ENCODE measurements around the gene TOPAZ1.
A peak's percentile ranks its signal among the peaks of the same experiment; 100 is the strongest.

The TOPAZ1 gene

GRCh38 chr3:44241706-44242105 lies at the start of gene TOPAZ1:
Gene TOPAZ1 (plus strand): TSS chr3:44241886. CDS start chr3:44242054, 168 bp downstream.
- no peak for FAIRE-seq

DNA sequence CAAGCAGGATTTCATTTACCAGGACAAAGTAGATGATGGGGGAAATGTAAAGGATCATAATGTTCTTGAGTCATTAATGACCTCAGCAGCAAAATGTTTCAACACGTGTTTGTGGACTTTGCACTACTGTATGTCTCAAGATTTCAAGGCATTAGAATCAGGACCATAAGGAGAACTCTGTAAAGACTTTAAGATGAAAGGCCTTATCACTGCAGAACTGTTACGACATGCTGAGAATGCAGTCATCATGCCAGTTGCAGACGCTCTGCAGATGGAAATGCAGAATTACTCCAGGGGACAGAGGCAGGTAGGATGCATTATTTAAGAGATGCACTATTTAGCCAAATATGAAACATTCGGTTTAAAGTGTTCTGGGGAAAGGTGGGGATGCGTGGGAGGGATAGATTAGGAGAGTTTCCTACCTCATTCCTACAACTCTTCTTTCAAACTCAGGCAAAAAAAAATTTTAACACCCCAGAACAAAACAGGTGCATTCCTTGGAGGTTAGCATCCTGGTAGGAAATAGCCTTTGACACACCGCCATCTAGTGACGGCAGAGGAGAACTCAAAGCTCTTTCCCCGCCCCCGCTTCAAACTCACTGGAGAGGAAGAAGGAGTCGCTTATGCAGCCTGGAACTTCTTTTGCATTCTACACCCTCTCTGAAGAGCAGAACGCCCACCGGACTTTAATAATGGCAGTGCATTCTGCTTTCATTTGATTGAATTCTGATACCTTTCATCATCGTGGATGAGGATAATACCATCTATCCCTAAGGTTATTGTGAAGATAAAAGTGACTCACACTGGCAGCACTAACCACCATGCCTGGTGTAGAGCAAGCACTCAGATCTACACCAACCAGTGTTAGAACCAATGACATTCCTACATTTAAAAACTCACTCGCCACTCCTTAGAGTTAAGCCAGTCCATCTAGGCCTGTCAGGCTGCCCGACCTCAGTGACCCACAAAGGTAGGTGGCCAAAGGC lies 43.1 kb upstream of the TOPAZ1 start:
- peak; percentile 75 for FAIRE-seq

GRCh38 chr3:44206261-44206660 lies 35.4 kb upstream of the TOPAZ1 start:
- no peak for FAIRE-seq

DNA sequence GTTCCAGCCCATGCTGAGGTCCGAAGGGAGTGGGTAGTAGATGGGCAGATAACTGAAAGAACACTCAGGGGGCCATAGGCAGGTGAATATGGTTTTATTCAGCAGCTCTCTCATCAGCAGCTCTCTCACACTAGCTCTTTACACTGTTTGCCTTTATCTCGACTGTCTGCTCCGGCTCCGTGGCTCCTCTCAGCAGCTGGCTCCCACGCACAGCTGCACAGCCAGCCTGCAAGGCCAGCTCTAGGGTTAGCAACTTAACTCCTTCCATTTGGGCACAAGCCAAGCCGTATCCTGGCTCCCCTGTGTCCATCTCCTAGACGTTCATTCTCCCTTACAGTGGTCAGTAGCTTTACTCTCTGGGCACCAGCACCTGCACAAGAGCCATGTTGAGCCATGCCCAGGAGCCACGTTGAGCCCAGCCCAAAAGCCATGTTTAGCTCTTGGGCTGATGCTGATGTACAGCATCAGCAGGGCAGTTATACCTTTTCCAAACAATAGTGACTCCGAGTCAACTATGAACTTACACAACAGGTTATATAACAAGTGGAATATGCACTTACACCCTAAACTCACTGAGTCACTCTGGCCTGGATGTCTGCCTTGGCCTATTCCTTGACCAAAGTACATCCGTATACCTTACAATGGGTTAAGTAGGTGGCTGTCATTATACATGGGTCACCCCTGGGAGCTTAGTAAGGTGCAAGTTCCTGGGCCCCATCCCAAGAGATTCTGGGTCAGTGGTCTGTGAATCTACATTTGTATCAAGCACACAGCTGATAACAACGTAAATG lies 34.6 kb upstream of the TOPAZ1 start:
- no peak for FAIRE-seq

- no peak for FAIRE-seq
Observed at GRCh38 chr3:44208086-44208485, 33.6 kb upstream of the TOPAZ1 start.

DNA sequence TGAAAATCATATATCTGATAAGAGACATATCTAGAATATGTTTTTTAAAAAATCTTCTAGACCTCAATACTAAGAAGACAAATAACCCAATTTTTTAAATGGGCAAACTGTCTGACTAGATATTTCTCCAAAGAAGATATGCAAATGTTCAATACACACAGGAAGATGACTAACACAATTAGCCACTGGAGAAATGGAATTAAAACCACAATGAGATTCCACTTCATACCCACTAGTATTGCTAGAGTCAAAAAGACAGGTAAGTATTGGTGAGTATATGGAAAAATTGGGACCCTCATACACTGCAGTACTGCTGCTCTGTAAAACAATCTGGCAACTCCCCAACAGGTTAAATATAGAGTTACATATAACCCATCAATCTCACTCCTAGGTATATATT lies 33.1 kb upstream of the TOPAZ1 start:
- no peak for FAIRE-seq

DNA sequence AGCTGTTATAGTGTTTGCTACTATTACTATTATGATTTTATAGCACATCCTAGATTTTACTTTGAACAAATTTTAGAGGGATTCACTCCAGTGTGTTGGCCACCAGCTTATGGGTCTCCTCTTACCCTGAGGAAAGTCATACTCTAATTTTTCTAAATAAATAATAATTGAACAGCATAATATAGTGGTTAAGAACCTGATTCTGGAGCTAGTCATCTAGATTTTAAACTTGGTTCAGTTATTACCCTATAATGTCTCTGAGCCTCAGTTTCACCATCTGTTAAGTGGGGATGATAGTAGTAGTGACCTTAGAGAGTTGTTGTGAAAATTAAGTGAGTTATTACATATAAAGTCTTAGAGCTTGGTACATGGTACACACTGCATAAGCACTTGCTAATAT lies 30.7 kb upstream of the TOPAZ1 start:
- no peak for FAIRE-seq

DNA sequence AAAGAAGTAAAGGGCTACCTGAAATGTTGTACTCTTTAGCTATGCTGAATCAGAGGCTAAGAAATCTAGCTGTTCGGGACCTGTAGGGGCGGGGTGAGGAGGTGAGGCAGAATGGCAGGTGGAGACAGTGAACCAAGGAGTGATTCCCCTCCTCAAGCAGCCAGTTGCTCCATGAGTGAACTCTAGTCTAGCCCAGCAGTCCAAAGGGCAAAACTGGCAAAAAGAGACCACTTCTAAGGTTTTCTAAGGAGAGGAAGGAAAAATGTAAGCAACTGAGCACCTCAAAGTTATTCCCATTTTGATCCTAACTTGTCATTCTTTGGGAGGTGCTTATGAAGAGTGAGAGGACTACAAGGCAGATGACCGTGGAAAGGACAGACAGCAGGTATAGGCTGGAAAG lies 19.3 kb upstream of the TOPAZ1 start:
- no peak for FAIRE-seq

- FAIRE-seq = no peak
Observed at GRCh38 chr3:44223299-44223698, 18.4 kb upstream of the TOPAZ1 start.

DNA sequence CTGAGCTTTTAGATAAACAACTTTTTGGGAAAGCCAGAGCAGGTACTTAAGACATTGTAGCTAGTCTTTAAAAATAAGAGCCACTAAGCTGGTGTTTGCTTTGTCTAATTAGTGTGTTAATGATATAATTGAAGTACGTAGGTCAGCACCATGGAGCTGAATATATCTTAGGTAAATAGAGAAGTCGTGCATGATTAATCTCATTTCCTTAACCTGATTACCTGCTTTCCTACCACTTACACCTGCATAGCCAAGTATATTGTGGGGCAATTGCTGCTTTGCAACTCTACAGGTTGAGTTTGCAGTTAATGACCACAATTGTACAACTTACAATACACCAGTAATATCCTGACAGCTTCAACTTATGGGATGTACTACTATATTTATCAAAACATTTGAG lies 17.6 kb upstream of the TOPAZ1 start:
- no peak for FAIRE-seq

- no peak for FAIRE-seq
Observed at GRCh38 chr3:44226573-44226972, 15.1 kb upstream of the TOPAZ1 start.

GRCh38 chr3:44227632-44228031 lies 14.1 kb upstream of the TOPAZ1 start:
- no peak for FAIRE-seq

GRCh38 chr3:44228900-44229299 lies 12.8 kb upstream of the TOPAZ1 start:
- no peak for FAIRE-seq

DNA sequence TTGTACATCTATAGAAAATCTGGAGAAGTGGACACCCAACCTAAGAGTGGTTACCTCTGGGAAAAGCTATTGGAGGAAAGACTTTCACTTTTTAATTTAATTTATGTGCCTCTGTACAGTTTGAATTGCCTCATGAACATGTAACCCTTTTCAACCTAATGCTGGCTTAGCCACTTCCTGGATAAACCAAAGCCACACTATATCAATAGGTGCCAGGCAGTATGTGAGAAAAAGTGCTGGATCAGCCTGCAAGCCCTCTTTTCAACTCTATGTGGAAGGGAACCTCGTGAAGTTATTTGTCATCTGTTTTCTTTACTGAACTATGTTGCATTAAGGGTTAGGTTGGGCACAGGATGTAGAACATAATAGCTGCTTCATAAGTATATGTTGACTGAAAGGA lies 9.3 kb upstream of the TOPAZ1 start:
- no peak for FAIRE-seq

DNA sequence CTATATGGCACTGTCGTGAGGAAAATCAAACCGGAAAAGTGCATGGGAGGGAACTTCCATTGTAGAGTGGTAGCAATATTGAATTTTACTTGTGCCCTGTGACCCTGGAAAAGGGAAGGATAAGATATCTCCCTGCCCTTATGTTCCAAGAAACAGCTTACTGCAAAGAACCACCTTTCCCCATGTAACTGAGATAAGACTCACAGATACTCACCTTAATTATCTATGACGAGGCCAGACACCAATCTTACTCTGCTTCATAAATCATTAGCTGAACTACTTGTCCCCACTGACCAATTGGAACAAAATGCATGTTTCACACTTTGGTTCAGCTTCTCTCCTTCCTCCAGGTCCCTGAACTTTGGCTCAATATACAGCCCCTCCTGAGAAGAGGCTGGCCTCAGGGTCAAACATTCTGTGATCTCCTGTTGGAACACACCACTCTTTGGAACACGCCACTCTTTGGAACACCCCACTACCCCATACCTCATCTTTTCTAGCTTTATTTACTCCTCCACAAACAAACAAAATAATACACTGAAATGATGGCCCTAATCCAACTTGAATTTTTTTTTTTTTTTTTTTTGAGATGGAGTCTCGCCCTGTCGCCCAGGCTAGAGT lies 6.9 kb upstream of the TOPAZ1 start:
- FAIRE-seq = no peak

DNA sequence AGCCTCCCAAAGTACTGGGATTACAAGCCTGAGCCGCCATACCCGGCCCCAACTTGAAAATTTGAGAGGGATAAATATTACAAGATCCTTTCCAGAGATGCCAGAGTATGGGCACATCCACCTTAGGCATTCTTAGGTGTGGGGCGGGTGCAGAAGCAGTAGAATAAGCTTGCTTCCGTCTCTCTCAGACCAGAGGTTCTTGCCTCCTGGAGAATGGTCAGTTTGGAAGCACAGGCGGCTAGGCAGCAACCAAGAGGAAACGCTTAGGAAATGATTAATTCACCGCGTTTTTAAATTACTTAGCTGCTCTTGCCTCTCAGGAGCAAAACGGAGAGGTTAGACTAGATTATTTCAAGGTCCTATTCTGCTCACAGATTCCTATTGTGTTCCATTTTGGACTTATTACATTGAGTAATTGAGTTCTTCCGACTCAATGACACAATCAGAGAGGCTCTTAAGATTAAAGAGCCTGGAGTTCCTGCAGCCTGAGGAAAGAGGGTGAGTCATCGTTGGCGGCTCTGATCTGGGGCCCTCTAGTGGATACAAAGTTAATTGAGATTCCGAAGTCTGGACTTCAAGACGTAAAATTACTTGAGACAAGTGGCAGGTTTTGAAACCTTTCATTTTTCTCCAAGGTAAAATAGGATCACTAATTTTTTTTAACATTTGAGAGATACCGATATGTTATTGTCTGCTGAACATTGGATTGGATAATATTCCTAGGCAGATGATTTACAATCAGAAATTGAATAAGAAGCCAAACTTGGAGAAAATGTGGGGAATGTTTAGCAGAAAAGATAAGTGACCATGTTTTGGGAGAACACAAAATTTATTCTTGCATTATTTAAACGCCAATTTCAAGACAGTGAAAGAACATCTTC lies 5.8 kb upstream of the TOPAZ1 start:
- peak; percentile 92 for FAIRE-seq

GRCh38 chr3:44236485-44236908 lies 5.2 kb upstream of the TOPAZ1 start:
- FAIRE-seq = no peak

- FAIRE-seq = no peak
Observed at GRCh38 chr3:44237161-44237560, 4.5 kb upstream of the TOPAZ1 start.

DNA sequence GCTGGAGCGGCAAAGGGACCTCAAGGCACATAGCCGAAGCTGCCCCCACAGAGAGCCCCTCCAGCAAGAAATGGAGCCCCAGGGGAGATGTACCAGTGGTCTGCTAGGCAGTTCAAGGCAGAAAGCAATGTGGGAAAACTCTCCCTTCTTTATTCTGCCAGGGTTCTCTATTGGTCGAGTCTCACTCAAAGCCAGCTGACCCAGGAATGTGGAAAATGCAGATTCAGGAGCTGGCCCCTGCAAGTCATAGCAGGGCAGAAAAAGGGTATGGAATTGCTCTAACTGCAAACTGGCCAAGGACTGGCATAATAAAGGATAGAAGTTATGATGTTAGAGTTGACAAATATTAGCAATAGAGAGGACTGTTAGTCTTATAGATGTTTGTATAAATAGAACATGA lies 4.0 kb upstream of the TOPAZ1 start:
- no peak for FAIRE-seq

GRCh38 chr3:44238889-44239288 lies 2.8 kb upstream of the TOPAZ1 start:
- FAIRE-seq = no peak

GRCh38 chr3:44240061-44240460 lies 1.6 kb upstream of the TOPAZ1 start:
- no peak for FAIRE-seq

- no peak for FAIRE-seq
Observed at GRCh38 chr3:44242721-44243120, 1.0 kb downstream of the TOPAZ1 start.

Measured in islet of Langerhans (tissue), 1 donor.